ENCODE results near the gene EVI5L. TPM values are rescaled to one million over a fixed set of nuclear protein-coding genes. Genes with fewer than 3 reads are reported as not detected.

Gene EVI5L
- total and polyA plus RNA-seq, 2 of the 13 experiments (the other 11 are each of a cell fraction or from before 2014, with no cell fraction given) = 1.7 to 2.4 TPM

- TF ChIP-seq THAP9 (CRISPR knock-in tag; IDR thresholded peaks at IDR 0.05; ENCODE audit: borderline replicate concordance) (no peak), PBX3 (CRISPR knock-in tag; IDR thresholded peaks at IDR 0.05; ENCODE audit: borderline replicate concordance) (0 out of 2 replicates have a peak, but pooled peaks have one; percentile 36), ZGPAT (CRISPR knock-in tag; IDR thresholded peaks at IDR 0.05) (no peak; the same call in 1 of the 2 replicates), IKZF4 (CRISPR knock-in tag; IDR thresholded peaks at IDR 0.05; ENCODE audit: borderline replicate concordance, low read depth, not compliant biosample characterization) (no peak), ZFY (CRISPR knock-in tag; IDR thresholded peaks at IDR 0.05) (peak; percentile 90), SPEN (CRISPR knock-in tag; IDR thresholded peaks at IDR 0.05; ENCODE audit: low read depth) (peak; percentile 75), ZNF407 (CRISPR knock-in tag; IDR thresholded peaks at IDR 0.05; ENCODE audit: not compliant biosample characterization) (peak; percentile 41), HDAC1 (CRISPR knock-in tag; IDR thresholded peaks at IDR 0.05) (peak; percentile 39; the same call in 1 of the 2 replicates), ZBTB39 (CRISPR knock-in tag; IDR thresholded peaks at IDR 0.05) (no peak), ZMYM2 (CRISPR knock-in tag; IDR thresholded peaks at IDR 0.05) (peak; percentile 63; the same call in 1 of the 2 replicates)
Measured at GRCh38 chr19:7888145-7888825, 58.3 kb downstream of the EVI5L start, which contains the start of gene LRRC8E (continued).
